Sigmoid colon (tissue), 7 donors: ENCODE measurements around the gene R3HDM4. TPM values are rescaled to one million over a fixed set of nuclear protein-coding genes. Genes with fewer than 3 reads are reported as not detected.

Source experiments
- DNase-seq: peaks from one replicate; pipeline ENCODE4 v3.0.0-alpha.2; 2019
- H3K27ac ChIP-seq, 4 donors: fragments of 200-600 bp; sonication (generic); one replicate each; pipeline ENCODE4 v1.5.1; 2016 to 2019; ENCODE audit warnings: mild to moderate bottlenecking in 1 of 4
- H3K27me3 ChIP-seq, 3 donors: fragments of 200-600 bp; sonication (generic); one replicate each; pipeline ENCODE4 v1.5.1; 2019; ENCODE audit warnings: mild to moderate bottlenecking in 1 of 3
- H3K36me3 ChIP-seq, 4 donors: fragments of 200-600 bp; sonication (generic); one replicate each; pipeline ENCODE4 v1.5.1; 2016 to 2019
- H3K4me1 ChIP-seq, 4 donors: fragments of 200-600 bp; sonication (generic); one replicate each; pipeline ENCODE4 v1.5.1; 2017 to 2019
- H3K4me3 ChIP-seq, 4 donors: fragments of 200-600 bp; sonication (generic); one replicate each; pipeline ENCODE4 v1.5.1; 2017 to 2019; ENCODE audit warnings: mild to moderate bottlenecking in 2 of 4, moderate library complexity in 1 of 4
- H3K9me3 ChIP-seq, 4 donors: fragments of 200-600 bp in 3 of 4; sonication (generic) in 3 of 4; one replicate each; pipeline versions ENCODE4 v1.5.1 to v1.6.1; 2013 to 2019
- EP300 ChIP-seq, 4 donors: sonication (generic); formaldehyde crosslinking; IDR thresholded peaks; one replicate each; pipeline ENCODE4 v1.6.1; 2017; ENCODE audit warnings: antibody characterized with exemption in 4 of 4
- POLR2A ChIP-seq, 2 donors: fragments of 450-650 bp; IDR thresholded peaks; one replicate each; pipeline ENCODE4 v1.6.1; 2016; ENCODE audit warnings: antibody characterized with exemption in 2 of 2, mild to moderate bottlenecking in 2 of 2, moderate library complexity in 2 of 2
- POLR2AphosphoS5 ChIP-seq, 4 donors: sonication (generic); formaldehyde crosslinking; IDR thresholded peaks; one replicate each; pipeline ENCODE4 v1.6.1; 2017; ENCODE audit warnings: antibody characterized with exemption in 4 of 4
- WGBS, 2 donors: extraction: QIAGEN DNeasy Blood & Tissue Kit; methylation state at CpG; one replicate each; pipeline ENCODE4 v1.1.7; 2013; 5-methylcytosine and 5-hydroxymethylcytosine counted together
- intact Hi-C: fragments of 100-400 bp; cut with DNase I; formaldehyde crosslinking; loops from one replicate; pipeline ENCODE4 v1.15.1; 2023
- polyA plus RNA-seq, 3 donors: library from polyadenylated mRNA; stranded (reverse); fragments of 200-250 nt; gene quantifications; one replicate each; pipeline ENCODE4 v1.2.3, GENCODE V29; 2013
- total RNA-seq, 4 donors: library from RNA; depleted of rRNA; stranded (reverse); fragments of >200 nt; gene quantifications; one replicate each; pipeline ENCODE4 v1.1.0, GENCODE V29; 2016
- TF ChIP-seq, protein P1 (sequence below), 4 experiments: fragments of 450-650 bp in 3 of 4; fragments of 200-600 bp in 1 of 4; IDR thresholded peaks; one replicate each; pipeline ENCODE4 v1.5.1; 2016 to 2019; ENCODE audit warnings: antibody characterized with exemption in 4 of 4, mild to moderate bottlenecking in 3 of 4, moderate library complexity in 2 of 4
- donor health status: healthy with polysubstance abuse.
- donor health status: Bipolar disorder and iron deficiency.
- donor health status: healthy.

The R3HDM4 gene
- total and polyA plus RNA-seq, 7 donors = 21.4 to 85.3 (median 30.5) TPM

DNA sequence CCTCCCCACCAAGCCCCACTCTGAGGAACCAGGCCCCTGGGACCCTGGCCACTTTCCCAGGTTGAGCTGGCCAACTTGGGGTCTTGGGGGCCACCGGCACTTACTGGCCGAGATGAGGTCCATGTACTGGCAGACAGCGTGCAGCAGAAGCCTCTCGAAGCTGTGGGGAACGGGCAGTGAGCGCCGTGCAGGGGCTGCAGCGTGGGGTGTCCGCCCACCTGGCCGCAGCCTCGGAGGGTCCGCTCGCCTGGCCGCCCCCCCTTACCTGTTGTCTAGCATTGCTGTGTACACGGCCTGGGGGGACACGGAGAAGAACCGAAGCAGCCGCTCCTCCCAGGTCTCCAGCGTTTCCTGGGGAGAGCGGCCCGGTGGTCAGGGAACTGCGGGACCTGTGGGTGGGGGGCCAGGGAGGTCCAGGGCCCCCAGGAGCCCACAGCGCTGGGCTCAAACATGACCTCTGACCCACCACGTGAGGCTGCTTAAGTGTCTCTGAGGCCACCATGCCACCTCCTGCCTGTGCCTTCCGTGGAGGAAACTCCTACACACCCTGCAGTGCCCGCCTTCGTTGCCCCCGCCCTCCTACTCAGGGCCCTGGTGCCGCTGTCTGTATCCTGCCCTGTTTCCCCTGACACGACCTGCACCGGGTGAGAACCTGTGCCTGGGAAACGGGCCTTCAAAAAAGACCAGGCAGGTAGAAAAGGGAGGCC, 13.5 kb downstream of the R3HDM4 start:
- Histone ChIP-seq H3K9me3 (no peaks in the 10 kb centered on the region), H3K27ac (no peak overlapping the region), H3K4me3 (no peak overlapping the region), H3K4me1 (no peaks in the 10 kb centered on the region), H3K36me3 (peaks cover 0 to 36% (median 13%) of the 10 kb centered on the region in 4 donors), H3K27me3 (no peaks in the 10 kb centered on the region)
- TF ChIP-seq, protein P1, sequence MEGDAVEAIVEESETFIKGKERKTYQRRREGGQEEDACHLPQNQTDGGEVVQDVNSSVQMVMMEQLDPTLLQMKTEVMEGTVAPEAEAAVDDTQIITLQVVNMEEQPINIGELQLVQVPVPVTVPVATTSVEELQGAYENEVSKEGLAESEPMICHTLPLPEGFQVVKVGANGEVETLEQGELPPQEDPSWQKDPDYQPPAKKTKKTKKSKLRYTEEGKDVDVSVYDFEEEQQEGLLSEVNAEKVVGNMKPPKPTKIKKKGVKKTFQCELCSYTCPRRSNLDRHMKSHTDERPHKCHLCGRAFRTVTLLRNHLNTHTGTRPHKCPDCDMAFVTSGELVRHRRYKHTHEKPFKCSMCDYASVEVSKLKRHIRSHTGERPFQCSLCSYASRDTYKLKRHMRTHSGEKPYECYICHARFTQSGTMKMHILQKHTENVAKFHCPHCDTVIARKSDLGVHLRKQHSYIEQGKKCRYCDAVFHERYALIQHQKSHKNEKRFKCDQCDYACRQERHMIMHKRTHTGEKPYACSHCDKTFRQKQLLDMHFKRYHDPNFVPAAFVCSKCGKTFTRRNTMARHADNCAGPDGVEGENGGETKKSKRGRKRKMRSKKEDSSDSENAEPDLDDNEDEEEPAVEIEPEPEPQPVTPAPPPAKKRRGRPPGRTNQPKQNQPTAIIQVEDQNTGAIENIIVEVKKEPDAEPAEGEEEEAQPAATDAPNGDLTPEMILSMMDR (IDR thresholded peaks at IDR 0.05) = no peak
- no peak for TF ChIP-seq POLR2A (IDR thresholded peaks at IDR 0.05)
- no peak for TF ChIP-seq EP300 (IDR thresholded peaks at IDR 0.05)
- TF ChIP-seq POLR2AphosphoS5 (IDR thresholded peaks at IDR 0.05) = no peak
- no peak for DNase-seq
- intact Hi-C loops = no loop called here
- WGBS, 2 donors = 92% methylated on average over 32 of the region's 32 CpGs

DNA sequence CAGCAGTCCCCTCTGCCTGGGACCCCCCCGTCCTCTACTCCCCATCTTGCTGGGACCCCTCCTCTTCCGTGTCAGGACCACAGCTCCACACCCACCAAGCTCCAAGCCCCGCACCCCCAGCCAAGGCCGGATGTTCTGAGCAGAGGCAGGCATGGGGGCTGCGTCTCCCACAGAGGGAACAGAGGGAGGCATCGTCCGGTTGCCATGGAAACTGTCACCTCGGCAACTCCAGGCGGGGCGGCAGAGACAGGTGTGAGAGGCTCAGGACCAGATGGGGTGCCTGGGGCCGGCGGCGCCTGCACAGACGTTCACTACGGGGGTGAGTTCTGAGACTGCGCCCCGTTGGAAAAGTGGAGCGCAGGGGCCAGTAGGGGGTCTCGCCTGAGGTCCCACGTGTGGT, 14.4 kb downstream of the R3HDM4 start:
- peaks cover 0 to 36% (median 13%) of the 10 kb centered on the region in 4 donors for H3K36me3 ChIP-seq
- intact Hi-C loops = no loop called here
- TF ChIP-seq, protein P1 (IDR thresholded peaks at IDR 0.05) = no peak
- TF ChIP-seq POLR2A (IDR thresholded peaks at IDR 0.05) (no peak), POLR2AphosphoS5 (IDR thresholded peaks at IDR 0.05) (no peak), EP300 (IDR thresholded peaks at IDR 0.05) (no peak)
- H3K9me3 ChIP-seq = no peaks in the 10 kb centered on the region
- peaks cover 0 to 4% (median 1%) of the 10 kb centered on the region in 4 donors for H3K4me1 ChIP-seq
- WGBS, 2 donors = 74 to 82% methylated on average over 20 of the region's 20 CpGs
- H3K27ac ChIP-seq = no peak overlapping the region
- no peak overlapping the region for H3K4me3 ChIP-seq
- DNase-seq = no peak
- no peaks in the 10 kb centered on the region for H3K27me3 ChIP-seq

DNA sequence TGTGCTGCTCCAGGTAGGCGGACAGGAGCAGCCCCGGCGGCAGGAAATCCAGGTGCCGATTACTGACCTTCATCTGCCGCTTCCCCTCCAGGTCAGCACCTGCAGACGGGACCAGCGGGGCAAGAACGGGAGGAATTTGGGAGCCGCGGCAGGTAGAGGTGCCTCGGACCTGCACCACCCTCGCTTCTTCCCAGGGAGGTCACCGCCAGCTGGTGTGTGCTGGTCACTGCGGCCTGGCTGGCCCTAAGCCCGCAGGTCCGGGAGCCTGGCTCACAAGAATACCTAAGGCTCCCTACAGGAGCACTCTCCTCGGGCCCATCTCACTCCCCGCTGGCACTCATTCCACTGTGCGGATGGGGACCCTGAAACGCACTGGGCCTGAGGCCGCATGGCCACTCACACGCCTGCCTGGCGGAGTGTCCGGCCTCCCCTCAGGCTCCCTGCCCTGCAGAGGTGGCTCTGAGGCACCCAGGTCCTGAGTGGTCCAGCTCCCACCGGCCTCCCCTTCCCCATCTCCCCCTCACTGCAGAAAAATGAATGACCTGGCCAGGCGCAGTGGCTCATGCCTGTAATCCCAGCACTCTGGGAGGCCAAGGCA, 15.5 kb downstream of the R3HDM4 start:
- Histone ChIP-seq H3K27me3 (no peaks in the 10 kb centered on the region), H3K4me1 (peaks cover 0 to 6% (median 2%) of the 10 kb centered on the region in 4 donors), H3K4me3 (no peak overlapping the region), H3K27ac (no peak overlapping the region), H3K9me3 (no peaks in the 10 kb centered on the region), H3K36me3 (peaks cover 0 to 36% (median 13%) of the 10 kb centered on the region in 4 donors)
- WGBS, 2 donors = 92 to 93% methylated on average over 26 of the region's 26 CpGs
- TF ChIP-seq EP300 (IDR thresholded peaks at IDR 0.05) = no peak
- no peak for TF ChIP-seq POLR2A (IDR thresholded peaks at IDR 0.05)
- TF ChIP-seq, protein P1 (IDR thresholded peaks at IDR 0.05) = no peak
- no peak for TF ChIP-seq POLR2AphosphoS5 (IDR thresholded peaks at IDR 0.05)
- no peak for DNase-seq
- intact Hi-C loops = no loop called here

DNA sequence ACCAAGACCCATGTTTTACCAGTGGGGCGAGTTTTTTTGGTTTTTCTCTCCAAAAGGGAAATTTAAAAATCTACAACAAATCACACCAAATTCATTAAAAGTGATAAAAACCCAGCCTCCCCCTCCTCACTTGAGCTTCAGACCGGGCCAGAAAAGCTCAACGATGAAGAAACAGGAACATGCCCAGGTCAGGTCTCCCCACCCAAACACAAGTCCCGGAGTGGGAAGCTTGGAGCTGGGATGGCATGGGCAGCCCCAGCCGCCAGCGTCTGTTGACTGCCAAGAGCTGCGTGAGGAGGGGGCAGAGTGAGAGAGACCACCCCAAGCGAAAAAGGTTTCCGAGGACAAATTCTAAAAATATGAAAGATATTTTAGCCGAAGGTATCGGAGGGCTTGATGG, 16.0 kb downstream of the R3HDM4 start:
- peaks cover 0 to 30% (median 13%) of the 10 kb centered on the region in 4 donors for H3K36me3 ChIP-seq
- DNase-seq = no peak
- peaks cover 0 to 9% (median 6%) of the 10 kb centered on the region in 4 donors for H3K4me1 ChIP-seq
- WGBS, 2 donors = 93% methylated on average over 11 of the region's 11 CpGs
- no peak overlapping the region for H3K4me3 ChIP-seq
- TF ChIP-seq EP300 (IDR thresholded peaks at IDR 0.05) (no peak), POLR2AphosphoS5 (IDR thresholded peaks at IDR 0.05) (no peak), POLR2A (IDR thresholded peaks at IDR 0.05) (no peak)
- TF ChIP-seq, protein P1 (IDR thresholded peaks at IDR 0.05) = no peak
- intact Hi-C loops = no loop called here
- H3K27me3 ChIP-seq = no peaks in the 10 kb centered on the region
- no peaks in the 10 kb centered on the region for H3K9me3 ChIP-seq
- H3K27ac ChIP-seq = no peak overlapping the region
